ENCODE measurements around the gene LONP2. TPM values are rescaled to one million over a fixed set of nuclear protein-coding genes. Genes with fewer than 3 reads are reported as not detected.

Gene LONP2
- polyA plus RNA-seq, 1 experiment: 34.1 TPM

DNA sequence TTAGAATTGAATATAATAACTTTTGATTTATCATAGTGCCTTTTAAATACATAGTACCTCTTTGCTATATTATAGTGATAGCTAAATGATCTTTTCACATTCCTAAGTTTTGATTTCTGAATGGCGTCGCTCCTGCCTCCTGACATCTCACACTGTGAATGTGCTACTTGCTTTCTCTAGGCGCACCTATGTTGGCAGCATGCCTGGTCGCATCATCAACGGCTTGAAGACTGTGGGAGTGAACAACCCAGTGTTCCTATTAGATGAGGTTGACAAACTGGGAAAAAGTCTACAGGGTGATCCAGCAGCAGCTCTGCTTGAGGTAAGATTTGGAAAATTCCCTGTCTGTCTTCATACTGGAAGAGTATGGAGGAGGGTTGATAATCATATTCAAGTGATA lies 33.1 kb downstream of the LONP2 start:
- H3K36me3 ChIP-seq (ENCODE audit: control insufficient read depth, insufficient read depth, low read length): no peaks in the 10 kb centered on the region
- ChIA-PET POLR2A (no interaction called here), CTCF (interaction anchor here (0.6 kb wide), 2 partner anchors 77 to 341 kb away, joined by 3 to 6 read pairs; no protein-coding TSS in a partner anchor)
- TF ChIP-seq, protein P1, sequence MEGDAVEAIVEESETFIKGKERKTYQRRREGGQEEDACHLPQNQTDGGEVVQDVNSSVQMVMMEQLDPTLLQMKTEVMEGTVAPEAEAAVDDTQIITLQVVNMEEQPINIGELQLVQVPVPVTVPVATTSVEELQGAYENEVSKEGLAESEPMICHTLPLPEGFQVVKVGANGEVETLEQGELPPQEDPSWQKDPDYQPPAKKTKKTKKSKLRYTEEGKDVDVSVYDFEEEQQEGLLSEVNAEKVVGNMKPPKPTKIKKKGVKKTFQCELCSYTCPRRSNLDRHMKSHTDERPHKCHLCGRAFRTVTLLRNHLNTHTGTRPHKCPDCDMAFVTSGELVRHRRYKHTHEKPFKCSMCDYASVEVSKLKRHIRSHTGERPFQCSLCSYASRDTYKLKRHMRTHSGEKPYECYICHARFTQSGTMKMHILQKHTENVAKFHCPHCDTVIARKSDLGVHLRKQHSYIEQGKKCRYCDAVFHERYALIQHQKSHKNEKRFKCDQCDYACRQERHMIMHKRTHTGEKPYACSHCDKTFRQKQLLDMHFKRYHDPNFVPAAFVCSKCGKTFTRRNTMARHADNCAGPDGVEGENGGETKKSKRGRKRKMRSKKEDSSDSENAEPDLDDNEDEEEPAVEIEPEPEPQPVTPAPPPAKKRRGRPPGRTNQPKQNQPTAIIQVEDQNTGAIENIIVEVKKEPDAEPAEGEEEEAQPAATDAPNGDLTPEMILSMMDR (IDR thresholded peaks at IDR 0.05; ENCODE audit: insufficient read depth, low read depth, low read length): no peak
- no peaks in the 10 kb centered on the region for H3K27me3 ChIP-seq (ENCODE audit: control insufficient read depth, insufficient read depth, low read length)
- DNase-seq (ENCODE audit: low read depth): no peak
- H3K4me3 ChIP-seq (ENCODE audit: low read depth, low read length): no peak overlapping the region

DNA sequence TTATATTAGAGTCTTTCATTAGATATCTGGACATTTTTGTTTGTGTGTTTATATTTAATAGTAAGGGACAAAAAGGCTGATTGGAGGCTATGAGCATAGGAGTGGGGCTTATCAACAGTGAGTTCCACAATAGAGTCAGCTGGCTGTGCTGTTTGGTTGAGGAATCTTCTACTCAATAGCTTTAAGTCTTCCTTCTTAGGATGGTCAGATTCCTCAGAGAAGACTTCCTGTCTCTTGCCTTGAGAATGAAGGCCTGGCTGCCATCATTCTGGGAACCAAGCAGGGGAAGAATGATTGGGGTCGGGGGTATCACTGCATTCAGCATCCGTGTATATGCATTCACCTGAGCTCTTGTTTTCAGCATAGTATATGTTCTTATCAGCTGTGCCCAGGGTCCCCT lies 35.1 kb downstream of the LONP2 start:
- DNase-seq (ENCODE audit: low read depth): no peak
- POLR2A ChIA-PET: no interaction called here
- CTCF ChIA-PET: no interaction called here
- H3K36me3 ChIP-seq (ENCODE audit: control insufficient read depth, insufficient read depth, low read length): no peaks in the 10 kb centered on the region
- TF ChIP-seq, protein P1 (IDR thresholded peaks at IDR 0.05; ENCODE audit: insufficient read depth, low read depth, low read length): no peak
- no peaks in the 10 kb centered on the region for H3K27me3 ChIP-seq (ENCODE audit: control insufficient read depth, insufficient read depth, low read length)
- H3K4me3 ChIP-seq (ENCODE audit: low read depth, low read length): no peak overlapping the region

DNA sequence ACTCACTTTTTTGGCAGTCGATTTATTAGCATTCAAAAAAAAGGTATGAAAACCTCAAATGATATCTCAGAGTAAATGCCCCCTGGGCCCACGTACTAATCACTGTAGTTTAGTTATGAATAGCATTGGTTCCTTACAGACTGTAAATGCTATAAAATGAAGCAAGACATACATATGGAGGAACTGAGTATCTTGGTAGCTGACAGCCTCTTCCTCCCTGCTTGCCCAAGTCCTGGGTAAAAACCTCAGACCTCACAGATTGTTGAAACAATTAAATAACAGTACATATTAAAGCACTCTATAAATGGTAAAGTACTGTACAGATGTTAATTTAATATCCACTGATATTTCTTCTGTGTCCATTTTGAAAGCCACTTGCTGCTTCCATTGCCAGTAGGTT lies 36.4 kb downstream of the LONP2 start:
- Histone ChIP-seq H3K27me3 (ENCODE audit: control insufficient read depth, insufficient read depth, low read length) (no peaks in the 10 kb centered on the region), H3K36me3 (ENCODE audit: control insufficient read depth, insufficient read depth, low read length) (no peaks in the 10 kb centered on the region), H3K4me3 (ENCODE audit: low read depth, low read length) (no peak overlapping the region)
- ChIA-PET POLR2A (no interaction called here), CTCF (interaction anchor here (0.6 kb wide), 1 partner anchor 338 kb away, joined by 3 read pairs; no protein-coding TSS in a partner anchor)
- DNase-seq (ENCODE audit: low read depth): no peak
- TF ChIP-seq, protein P1 (IDR thresholded peaks at IDR 0.05; ENCODE audit: insufficient read depth, low read depth, low read length): no peak

DNA sequence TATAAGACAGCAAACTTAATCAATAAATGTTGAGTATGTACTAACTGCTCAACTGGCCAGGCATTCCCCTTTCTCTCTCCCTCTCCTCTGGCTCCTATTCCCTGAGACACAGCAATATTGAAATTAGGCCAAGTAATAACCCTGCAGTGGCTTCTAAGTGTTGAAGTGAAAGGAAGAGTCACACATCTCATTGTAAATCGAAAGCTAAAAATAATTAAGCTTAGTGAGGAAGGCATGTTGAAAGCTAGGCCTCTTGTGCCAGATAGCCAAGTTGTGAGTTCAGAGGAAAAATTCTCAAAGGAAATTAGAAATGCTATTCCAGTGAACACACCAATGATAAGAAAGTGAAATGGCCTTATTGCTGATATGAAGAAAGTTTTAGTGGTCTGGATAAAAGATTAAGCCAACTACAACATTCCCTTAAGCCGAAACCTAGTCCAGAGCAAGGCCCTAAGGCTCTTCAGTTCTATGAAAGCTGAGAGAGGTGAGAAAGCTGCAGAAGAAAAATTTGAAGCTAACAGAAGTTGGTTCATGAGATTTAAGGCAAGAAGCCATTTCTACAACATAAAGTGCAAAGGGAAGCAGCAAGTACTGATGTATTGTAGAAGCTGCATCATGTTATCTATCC lies 38.6 kb downstream of the LONP2 start:
- ChIA-PET CTCF (interaction anchor here (0.7 to 1.1 kb wide), 2 partner anchors 10 to 26 kb away, joined by 3 read pairs; no protein-coding TSS in a partner anchor), POLR2A (no interaction called here)
- TF ChIP-seq, protein P1 (IDR thresholded peaks at IDR 0.05; ENCODE audit: insufficient read depth, low read depth, low read length): no peak
- Histone ChIP-seq H3K36me3 (ENCODE audit: control insufficient read depth, insufficient read depth, low read length) (peaks cover 3% of the 10 kb centered on the region; the same call in 1 of the 2 replicates), H3K4me3 (ENCODE audit: low read depth, low read length) (no peak overlapping the region), H3K27me3 (ENCODE audit: control insufficient read depth, insufficient read depth, low read length) (no peaks in the 10 kb centered on the region)
- DNase-seq (ENCODE audit: low read depth): no peak

DNA sequence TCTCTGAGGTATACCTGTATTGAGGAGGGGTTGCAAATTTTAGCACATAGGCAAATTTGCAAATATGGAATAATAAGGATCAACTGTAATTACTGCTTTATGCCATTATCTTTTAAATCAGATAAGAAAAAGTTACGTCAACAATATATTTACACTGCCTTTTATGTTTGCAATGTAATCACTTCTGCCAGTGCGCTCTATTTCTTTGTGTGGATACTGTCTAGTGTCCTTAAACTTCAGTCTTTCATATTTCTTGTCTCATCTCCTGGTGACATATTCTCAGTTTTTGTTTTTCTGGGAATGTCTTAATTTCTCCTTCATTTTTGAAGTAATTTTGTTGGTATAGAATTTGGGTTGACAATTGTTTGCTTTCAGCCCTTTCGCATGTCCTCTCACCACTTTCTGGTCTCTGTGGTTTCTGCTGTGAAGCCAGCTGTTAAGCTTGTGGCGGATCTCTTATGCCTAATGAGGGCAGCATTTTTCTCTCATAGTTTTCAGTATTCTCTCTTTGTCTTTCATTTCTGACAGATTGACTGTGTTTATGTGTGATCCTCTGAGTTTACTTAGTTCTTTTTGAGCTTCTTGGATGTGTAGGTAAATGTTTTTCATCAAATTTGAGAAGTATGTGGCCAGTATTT lies 40.8 kb downstream of the LONP2 start:
- TF ChIP-seq, protein P1 (IDR thresholded peaks at IDR 0.05; ENCODE audit: insufficient read depth, low read depth, low read length): no peak
- Histone ChIP-seq H3K36me3 (ENCODE audit: control insufficient read depth, insufficient read depth, low read length) (peaks cover 5% of the 10 kb centered on the region; the same call in 1 of the 2 replicates), H3K4me3 (ENCODE audit: low read depth, low read length) (no peak overlapping the region), H3K27me3 (ENCODE audit: control insufficient read depth, insufficient read depth, low read length) (no peaks in the 10 kb centered on the region)
- ChIA-PET CTCF (no interaction called here), POLR2A (no interaction called here)
- no peak for DNase-seq (ENCODE audit: low read depth)
